Epithelial cell of esophagus (primary cell): Measurements from ENCODE around the gene EHBP1L1.
A peak's percentile ranks its signal among the peaks of the same experiment; 100 is the strongest.

Experiments
- DNase-seq: peaks from one replicate; pipeline ENCODE4 v3.0.0; 2010; ENCODE audit warnings: low read depth
- H3K4me3 ChIP-seq: 2 replicates; pipeline ENCODE4 v1.5.1; 2011; ENCODE audit warnings: mild to moderate bottlenecking, low read length, control low read depth
- CTCF ChIP-seq: IDR thresholded peaks from 2 replicates; pipeline ENCODE4 v1.5.1; 2011; ENCODE audit warnings: low read depth, mild to moderate bottlenecking, low read length, control low read depth, inconsistent platforms; ENCODE audit not compliant: insufficient read depth; ENCODE audit errors: missing control alignments

The EHBP1L1 gene

GRCh38 chr11:65539744-65540289 is 36.0 kb upstream of the EHBP1L1 start:
- peak; percentile 66 for DNase-seq
- H3K4me3 ChIP-seq = peak overlapping the region; percentile 65
- no peak for TF ChIP-seq CTCF

GRCh38 chr11:65540290-65541092 is 35.4 kb upstream of the EHBP1L1 start:
- TF ChIP-seq CTCF = peak; percentile 73
- H3K4me3 ChIP-seq = peak overlapping the region; percentile 65
- DNase-seq = peak; percentile 95

DNA sequence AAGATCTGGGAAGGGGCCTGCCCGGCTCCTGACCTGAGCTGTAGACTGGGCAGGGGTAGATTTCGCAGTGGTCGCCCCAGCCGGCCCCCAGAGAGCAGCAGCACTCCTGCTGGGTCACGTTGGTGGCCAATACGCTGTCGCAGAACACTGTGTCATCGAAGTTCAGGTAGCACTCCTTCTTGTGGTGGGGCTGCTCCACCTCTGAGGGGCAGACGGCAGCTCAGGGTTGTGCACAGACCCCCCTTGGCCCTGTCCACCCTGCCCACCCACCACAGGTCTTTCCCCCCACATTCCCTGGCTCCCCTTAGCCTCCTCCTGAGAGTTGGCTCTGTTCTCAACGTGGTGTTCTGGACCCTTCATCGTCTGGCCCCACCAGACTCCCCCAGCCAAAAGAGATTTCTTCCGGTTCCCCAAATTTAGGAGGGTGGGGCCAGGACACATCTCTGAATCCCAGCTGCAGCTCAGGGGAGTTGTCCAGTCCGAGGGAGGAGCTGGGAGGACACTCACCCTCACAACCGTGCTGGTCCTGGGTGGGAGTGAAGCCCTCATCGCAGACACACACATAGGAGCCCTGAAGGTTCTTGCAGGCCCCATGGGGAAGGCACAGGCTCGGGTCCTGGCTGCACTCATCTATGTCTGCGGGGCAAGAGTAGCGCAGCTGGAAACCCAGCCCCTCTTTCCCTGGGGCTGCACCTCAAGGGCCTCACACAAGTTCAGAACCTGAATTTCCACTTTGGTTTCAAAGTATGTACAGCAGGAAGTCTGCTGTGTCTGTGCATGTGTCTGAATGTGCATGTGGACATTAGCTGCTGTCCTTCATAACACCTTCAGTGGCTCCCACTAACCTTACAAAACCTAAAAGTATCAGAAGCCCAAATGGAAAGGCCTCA is 34.5 kb upstream of the EHBP1L1 start:
- H3K4me3 ChIP-seq = peak overlapping the region; percentile 41
- peak; percentile 86 for DNase-seq
- no peak for TF ChIP-seq CTCF

DNA sequence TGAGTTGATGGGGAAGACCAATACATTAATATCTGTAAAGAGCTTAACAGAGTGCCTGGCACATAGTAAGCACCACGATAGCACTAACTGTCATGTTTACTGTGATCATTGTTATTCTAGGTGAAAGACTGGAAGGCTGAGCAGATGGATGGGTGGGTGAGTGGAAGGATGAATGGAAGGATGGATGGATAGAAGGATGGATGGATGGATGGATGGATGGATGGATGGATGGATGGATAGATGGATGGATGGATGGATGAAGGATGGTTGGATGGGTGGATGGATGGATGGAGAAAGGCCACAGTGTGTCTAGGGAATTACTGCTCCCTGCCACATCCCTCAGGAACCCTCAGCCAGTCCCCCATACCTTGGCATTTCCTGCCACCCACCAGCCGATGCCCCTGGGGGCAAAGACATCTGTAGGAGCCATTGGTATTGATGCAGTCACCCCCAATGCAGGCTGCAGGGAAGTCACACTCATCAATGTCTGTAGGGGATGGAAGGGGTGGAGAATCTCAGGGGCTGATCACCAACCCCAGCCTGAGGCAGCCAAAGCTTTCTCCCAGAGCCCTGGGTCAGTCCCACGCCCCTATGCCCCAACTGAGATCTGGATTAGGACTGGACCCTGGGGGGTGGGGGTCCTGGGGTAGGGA is 33.0 kb upstream of the EHBP1L1 start:
- no peak for DNase-seq
- no peak overlapping the region for H3K4me3 ChIP-seq
- no peak for TF ChIP-seq CTCF

DNA sequence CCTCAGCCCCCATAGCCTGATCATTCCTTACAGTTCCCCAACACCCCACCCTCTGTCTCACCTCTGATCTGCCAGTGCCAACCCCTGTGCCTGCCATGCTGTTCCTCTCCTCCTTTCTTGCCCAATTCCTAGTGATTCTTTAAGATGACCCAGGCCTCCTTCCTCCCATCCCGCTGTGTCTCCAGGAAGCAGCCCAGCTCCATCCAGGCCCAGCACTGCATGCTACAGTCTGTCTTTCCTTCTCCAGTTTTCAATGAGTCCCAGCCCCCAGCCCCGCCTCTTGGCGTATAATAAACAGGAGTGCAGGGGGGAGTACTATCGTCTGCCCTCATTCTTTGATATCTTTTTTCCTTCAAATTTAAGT is 30.0 kb upstream of the EHBP1L1 start:
- DNase-seq = no peak
- no peak for TF ChIP-seq CTCF
- no peak overlapping the region for H3K4me3 ChIP-seq

- TF ChIP-seq CTCF = no peak
- DNase-seq = peak; percentile 88
- H3K4me3 ChIP-seq = peak overlapping the region; percentile 35
Observed at GRCh38 chr11:65546217-65546958, 29.5 kb upstream of the EHBP1L1 start.
